HG02623 (cell line): Measurements from ENCODE around the gene NKX2-4.
"Not testable (repeated sequence)": the region's sequence is repeated elsewhere in the genome, so short reads cannot be mapped to it uniquely, and the experiment has no call there.

Experiments
- ATAC-seq: cut with Tn5 transposase; IDR thresholded peaks from one replicate; pipeline ENCODE4 v1.9.1; 2021; ENCODE audit warnings: moderate library complexity; ENCODE audit not compliant: unreplicated experiment

NKX2-4 gene

DNA sequence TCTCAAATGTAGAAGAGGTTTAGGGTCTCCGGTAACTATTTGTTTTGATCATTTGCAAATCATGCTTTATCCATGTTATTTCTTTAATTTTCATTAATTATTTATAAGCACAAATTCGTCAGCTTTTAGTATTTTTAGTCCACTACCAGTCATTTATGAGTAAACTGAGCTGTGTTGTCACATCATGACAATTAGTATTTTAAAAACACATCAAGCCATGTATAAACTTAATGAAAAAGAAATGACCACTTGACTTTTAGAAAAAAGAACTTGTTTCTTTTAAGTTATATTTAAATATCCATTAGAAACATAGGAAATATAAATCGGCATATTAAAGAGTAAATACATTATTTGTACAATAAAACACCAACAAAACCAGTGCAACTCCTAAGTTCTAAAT lies 2.8 kb downstream of the NKX2-4 start:
- no peak for ATAC-seq

DNA sequence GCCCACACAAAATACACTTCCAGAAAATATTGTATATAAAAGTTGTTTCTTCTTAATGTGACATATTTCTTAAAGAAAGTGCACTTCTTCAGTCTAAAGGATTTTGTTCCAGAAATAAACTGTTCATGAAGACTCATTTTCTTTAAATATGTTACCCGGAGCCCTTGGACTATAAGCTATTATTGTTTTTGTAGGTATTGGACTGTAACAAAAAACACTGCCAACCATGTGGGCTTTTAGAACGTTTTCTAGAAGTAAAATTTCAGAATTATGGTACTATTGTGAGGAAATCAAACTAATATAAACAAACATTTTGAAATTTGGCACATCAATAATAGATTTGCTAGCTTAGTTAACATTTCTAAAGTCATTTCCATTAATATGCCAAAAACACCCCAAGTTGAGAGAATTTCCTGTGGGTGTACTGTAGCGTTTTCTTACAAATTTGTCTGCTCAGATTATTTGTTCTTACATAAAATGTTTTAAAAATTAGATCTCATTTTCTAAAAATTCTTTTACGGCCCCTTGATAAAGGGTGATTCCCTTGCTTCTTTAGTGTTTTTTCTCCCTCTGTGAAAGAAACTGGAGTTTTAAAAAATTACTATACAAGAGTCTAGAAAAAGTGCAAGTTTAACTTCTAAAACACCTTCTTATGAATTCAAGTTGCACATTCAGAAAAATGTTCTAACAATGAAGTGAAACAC lies 3.4 kb downstream of the NKX2-4 start:
- no peak for ATAC-seq

DNA sequence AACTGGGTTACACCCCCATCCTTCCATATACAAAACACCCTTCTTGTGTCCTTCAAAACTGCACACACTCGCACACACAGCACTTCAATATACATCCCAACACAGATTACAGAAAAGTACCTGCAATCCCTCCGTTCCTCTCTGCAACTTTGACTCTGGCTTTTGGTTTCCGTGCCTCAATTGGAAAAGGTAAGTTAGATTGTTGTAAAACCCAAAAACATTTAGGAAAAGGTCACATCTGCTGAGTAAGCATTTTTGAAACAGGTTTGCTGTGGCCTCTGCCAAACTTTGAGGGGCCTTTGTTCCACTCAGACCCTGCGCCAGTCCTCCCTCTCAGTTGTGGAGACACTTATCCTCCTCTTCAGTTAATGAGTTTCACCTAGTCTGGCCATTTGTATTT lies 4.2 kb downstream of the NKX2-4 start:
- no peak for ATAC-seq

- no peak for ATAC-seq
Observed at GRCh38 chr20:21391972-21392352, 5.4 kb downstream of the NKX2-4 start.

DNA sequence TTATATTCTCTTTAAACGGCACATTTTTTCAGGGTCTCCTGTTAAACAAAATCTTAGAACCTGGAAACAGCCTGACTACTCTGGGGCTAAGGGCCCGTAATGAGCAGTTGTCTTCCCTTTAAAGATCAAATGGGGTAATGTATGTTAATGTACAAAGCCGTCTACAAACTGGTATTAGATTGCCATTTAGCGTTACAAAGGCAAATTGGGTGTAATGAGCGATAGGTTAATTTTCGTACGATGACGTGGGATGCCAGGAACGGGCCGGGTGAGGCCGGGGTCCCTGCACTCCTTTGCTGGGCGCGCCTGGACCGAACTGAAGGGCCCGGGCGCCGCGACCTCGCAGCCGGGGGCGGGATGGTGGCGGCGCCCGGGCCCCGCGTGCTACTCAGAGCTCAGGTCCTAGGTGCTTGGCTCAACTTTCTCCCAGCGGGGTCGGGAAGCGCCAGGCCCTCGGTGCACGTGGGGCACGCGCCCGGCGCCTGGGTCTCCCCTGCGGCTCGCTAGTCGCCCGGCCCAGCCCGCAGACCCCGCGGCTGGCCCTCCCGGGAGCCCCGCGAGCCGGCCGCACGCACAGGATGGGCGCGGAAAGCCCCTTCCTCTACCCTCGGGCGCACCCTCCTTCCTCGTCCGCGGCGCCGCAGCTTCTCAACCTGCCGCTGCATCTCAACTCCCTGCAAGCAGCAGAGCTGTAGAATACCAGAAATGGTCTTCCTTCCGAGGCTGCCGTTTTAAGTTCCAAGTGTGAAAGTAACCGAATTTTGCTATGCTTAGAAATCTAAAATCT lies 5.9 kb downstream of the NKX2-4 start:
- no peak for ATAC-seq

GRCh38 chr20:21390768-21391167 lies 6.6 kb downstream of the NKX2-4 start:
- no peak for ATAC-seq

GRCh38 chr20:21389368-21389767 lies 8.0 kb downstream of the NKX2-4 start:
- ATAC-seq, result no peak

- ATAC-seq, result no peak
Observed at GRCh38 chr20:21388566-21388965, 8.8 kb downstream of the NKX2-4 start.

GRCh38 chr20:21387528-21387927 lies 9.8 kb downstream of the NKX2-4 start:
- no peak for ATAC-seq

- ATAC-seq, result no peak
Observed at GRCh38 chr20:21386111-21386510, 11.2 kb downstream of the NKX2-4 start.

DNA sequence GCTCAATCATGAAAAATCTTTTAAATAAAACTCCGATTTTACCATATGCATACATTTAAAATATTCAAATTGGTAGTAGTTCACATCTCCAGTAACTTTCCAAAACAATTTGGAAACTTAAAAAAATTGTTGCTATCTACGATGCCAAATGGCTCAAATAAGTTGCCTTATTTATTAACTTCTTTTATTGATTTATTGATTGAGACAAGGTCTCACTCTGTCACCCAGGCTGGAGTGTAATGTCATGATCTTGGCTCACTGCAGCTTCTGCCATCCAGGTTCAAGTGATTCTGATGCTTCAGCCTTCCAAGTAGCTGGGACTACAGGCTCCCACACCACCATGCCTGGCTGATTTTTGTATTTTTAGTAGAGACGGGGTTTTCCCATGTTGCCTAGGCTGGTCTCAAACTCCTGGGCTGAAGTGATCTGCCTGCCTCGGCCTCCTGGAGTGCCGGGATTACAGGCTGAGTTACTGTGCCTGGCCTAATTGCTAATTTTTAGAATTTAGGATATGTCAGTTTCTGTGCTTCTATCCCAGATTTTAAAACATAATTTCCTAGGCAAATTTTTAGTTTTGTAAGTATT lies 12.9 kb downstream of the NKX2-4 start:
- no peak for ATAC-seq

DNA sequence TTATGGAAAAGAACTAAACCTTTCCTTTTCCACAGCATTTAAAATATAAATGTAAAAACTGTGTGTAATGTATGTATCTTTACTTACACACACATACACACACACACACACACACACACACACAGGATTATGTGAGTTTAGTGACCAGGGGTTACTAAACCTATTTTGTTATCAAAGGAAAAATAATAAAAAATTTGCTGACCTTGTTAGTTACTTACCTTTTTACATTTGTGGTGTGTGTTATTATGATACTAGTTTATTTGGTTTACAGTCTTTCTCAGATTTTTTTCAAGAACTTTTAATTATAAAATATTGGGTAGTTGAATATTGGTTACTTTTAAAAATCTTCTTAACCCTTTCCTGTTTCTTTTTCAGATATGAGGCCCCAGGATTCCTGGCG lies 15.7 kb downstream of the NKX2-4 start:
- no peak for ATAC-seq

DNA sequence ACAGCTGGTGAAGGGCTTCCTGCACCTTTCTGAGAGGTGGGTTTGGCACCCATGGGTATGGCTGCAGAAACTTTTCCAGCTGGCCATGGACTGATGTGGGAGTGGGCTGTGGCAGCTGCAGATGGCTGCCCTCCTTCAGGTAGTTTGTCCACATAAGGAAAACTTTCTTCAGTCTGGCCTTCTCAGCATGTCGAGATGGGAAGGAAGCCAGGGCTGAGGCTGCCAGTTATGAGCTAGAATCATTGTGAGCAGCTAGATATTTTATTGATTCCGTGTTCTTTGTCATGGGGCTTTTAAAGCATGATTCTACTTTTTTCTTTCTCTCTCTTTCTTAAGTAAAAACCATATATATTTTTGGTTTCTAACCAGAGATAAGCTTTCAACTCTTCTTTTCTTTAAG lies 16.6 kb downstream of the NKX2-4 start:
- no peak for ATAC-seq

DNA sequence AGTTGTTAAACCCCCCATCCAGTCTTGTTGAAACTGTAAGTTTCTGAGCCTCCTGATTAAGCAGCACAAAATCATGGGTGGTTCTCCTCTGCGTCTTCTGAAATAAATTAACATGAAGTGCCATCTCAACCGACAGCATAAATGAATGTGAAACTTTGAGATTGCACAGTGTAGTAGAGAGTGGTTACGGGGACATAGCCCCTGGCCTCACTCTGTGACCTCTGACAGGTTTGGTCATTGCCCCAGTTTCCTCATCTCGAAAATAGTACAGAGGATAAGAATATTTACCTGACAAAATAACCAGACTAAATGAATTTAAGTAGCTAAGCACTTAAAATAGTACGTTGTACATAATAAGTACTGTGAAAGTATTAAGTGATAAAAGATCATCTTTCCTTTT lies 19.1 kb downstream of the NKX2-4 start:
- ATAC-seq, result no peak

DNA sequence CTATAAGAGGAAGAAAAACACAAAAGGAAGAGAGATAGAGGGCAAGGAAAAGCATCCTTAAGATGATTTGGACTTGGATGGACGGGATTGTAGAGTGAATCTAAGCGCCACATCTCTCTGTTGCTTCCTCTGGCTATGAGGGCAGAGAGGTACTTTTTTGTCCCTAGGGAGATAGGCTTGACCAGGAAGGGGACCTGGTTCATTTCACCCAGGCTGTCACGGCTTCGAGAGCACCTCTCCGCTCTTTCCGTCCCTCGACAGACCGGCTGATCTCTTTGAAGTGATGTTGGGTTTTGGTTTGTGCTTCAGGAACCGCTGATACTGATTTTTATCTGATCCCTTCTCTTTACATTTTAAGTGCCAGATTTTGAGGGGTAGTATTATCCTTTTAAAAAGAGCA lies 19.6 kb downstream of the NKX2-4 start:
- ATAC-seq, result no peak

GRCh38 chr20:21376626-21377025 lies 20.7 kb downstream of the NKX2-4 start:
- no peak for ATAC-seq

DNA sequence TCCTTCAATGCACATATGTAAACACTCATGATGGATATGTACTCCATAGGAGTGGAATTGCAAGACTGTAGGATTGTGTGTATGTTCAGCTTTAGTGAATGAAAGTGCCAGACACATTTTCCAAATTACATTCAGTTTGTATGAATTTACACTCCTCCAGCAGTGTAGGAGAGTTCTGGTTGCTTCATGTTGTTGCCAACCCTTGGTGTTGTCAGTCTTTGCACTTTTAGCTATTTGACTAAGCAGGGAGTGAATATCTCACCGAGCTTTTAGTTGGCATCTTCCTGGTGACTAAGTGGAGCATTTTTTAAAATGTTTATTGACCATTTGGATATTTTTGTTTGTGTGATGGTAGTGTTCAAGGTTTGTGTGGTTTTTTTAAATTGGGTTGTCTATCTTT lies 23.9 kb downstream of the NKX2-4 start:
- ATAC-seq, result no peak

- no peak for ATAC-seq
Observed at GRCh38 chr20:21372016-21372415, 25.3 kb downstream of the NKX2-4 start.

GRCh38 chr20:21371193-21371592 lies 26.1 kb downstream of the NKX2-4 start:
- no peak for ATAC-seq

DNA sequence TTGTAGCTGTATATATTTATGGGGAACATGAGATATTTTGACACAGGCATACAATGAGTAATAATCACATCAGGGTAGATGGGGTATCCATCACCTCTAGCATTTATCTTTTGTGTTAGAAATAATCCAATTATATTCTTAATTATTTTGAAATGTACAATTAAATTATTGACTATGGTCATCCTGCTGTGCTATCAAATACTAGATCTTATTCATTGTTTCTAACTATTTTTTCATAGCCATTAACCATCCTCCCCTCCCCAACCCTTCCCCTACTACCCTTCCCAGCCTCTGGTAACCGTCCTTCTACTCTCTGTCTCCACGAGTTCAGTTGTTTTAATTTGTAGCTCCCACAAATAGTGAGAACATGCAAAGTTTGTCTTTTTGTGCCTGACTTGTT lies 28.5 kb downstream of the NKX2-4 start:
- ATAC-seq, result no peak

GRCh38 chr20:21366273-21366672 lies 31.1 kb downstream of the NKX2-4 start:
- ATAC-seq, result not testable (repeated sequence)

DNA sequence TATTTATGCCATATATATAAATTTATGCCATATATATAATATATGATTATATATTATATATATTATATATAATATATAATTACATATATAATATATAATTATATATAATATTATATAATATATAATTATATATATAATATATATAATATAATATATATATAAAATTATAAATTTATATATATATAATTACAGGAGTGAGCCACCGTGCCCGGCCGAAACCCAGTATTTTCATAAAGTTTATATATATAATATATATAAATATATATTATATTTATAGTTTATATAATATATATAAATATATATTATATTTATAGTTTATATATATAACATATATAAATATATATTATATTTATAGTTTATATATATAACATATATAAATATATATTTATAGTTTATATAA lies 31.6 kb downstream of the NKX2-4 start:
- ATAC-seq, result no peak
